GM12872 (cell line): ENCODE measurements around the gene RPTOR.

Experiments
- CTCF ChIP-seq: IDR thresholded peaks from 3 replicates; pipeline ENCODE4 v1.5.1; 2011; ENCODE audit warnings: low read depth, mild to moderate bottlenecking, low read length, moderate library complexity; ENCODE audit not compliant: insufficient read depth

The RPTOR gene

GRCh38 chr17:80655608-80656007 is 111.0 kb downstream of the RPTOR start:
- TF ChIP-seq CTCF: no peak

- no peak for TF ChIP-seq CTCF
These were observed 112.0 kb downstream of the RPTOR start for GRCh38 chr17:80656590-80656989.

- TF ChIP-seq CTCF: no peak
These were observed 112.9 kb downstream of the RPTOR start for GRCh38 chr17:80657561-80657960.

GRCh38 chr17:80658821-80659220 is 114.2 kb downstream of the RPTOR start:
- no peak for TF ChIP-seq CTCF

GRCh38 chr17:80659651-80660050 is 115.0 kb downstream of the RPTOR start:
- no peak for TF ChIP-seq CTCF

- TF ChIP-seq CTCF: no peak
These were observed 116.0 kb downstream of the RPTOR start for GRCh38 chr17:80660527-80661198.

- TF ChIP-seq CTCF: no peak
These were observed 117.9 kb downstream of the RPTOR start for GRCh38 chr17:80662557-80662956.
